ENCODE results near the gene ZDHHC3.
A peak's percentile ranks its signal among the peaks of the same experiment; 100 is the strongest.

ZDHHC3 gene

DNA sequence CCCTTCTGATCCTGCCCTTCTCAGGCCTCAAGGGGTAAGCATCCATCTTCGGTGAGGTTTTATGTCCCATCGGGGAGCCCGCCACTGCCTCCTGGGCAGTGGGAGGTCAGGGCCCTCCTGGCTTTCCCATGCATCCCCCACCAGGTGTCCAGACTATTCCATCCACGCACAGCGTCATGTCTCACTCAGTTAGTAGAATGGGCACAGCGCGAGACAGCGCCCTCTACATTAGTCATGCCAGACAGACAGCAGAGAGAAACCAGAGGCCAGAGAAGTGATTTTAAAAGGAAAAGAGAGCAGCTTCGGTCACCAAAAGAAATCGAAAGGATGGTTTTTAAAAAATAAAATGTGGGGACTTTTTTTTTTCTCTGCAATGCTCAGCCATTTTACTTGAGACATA is 49.8 kb downstream of the ZDHHC3 start:
- DNase-seq, result no peak

DNA sequence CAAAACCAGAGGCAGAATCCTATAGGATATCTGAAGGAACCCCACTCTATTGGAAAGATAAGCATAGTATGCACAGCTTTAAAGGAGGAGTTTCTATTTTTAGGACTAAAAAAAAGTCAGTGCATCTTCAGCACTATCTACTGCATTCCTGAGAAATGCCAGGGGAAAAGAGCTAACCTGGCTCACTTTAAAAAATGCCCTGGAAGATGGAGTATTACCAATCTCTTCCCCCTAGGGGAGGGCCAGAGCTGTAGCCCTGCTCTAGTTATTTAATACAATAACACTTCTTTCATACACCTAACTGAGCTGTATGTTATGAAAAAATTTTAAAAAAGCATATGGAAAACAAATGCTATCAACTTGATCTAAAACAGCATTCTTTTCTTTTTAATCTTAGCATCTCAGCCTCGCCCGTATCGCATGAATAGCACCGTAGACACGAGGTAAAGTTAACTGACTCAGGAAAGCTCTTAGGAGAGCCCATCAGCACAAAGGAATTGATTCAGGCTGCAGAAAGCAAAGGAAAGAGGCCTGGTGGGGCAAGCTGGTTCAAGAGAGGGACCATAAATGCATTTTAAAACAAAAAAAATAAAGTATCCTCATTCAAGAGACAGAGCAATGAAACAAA is 51.4 kb downstream of the ZDHHC3 start:
- no peak for DNase-seq

DNA sequence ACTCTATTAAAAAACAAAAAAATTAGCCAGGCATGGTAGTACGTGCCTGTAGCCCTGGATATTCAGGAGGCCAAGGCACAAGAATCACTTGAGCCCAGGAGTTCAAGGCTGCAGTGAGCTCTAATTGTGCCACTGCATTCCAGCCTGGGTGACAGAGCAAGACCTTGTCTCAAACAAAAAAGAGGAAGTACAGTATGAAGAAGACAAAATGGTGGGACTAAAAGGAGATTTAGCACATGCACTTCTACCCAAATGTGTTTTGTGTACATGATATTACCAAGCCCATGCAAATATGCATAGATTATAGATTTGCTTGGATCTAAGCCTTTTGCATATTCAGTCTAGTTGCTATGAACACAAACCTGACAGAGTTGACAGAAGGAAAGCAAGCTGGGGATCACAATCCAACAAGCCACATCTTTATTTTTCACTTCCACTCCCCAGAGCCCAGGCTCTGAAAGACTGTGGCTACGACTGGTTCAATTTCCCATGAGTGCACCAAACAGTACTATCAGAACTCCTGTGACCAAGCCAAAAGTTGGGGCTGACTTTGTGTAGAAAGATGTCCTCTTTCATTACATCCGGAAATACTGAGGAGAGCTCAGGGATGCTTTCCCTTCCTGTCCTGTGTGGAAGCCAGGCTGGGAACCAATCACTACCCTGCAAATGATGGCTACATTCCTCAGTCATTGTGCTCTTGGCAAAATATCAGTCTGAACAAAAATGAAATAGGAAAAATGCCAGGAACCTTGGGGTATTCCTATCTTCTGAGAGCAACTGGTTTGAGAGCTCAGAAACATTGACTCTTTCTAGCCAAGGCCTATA is 52.1 kb downstream of the ZDHHC3 start:
- DNase-seq, result no peak

- DNase-seq, result no peak
Observed at GRCh38 chr3:44920081-44920480, 55.9 kb downstream of the ZDHHC3 start.

- DNase-seq, result no peak
Observed at GRCh38 chr3:44918581-44918980, 57.4 kb downstream of the ZDHHC3 start.

DNA sequence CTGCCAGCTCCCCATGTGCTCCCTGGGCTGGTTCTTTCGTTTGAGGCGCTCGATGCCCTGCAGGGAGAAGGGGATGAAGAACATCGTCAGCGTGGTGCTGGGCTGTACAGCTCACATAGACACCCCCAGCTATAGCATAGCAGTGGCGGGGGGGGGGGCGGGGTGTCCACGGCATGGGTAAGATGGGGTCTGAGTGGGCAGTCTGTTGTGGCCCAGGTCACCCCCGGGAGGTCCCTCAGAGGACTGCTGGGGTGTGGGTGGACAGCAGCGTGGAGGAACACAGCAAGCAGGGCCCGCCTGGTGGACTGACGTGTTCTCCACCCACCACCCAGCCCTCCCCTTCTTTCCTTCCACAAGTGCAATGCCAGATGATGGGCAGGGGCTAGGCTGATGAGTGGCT is 57.9 kb downstream of the ZDHHC3 start:
- no peak for DNase-seq

- DNase-seq, result no peak
Observed at GRCh38 chr3:44915702-44916438, 60.1 kb downstream of the ZDHHC3 start.

DNA sequence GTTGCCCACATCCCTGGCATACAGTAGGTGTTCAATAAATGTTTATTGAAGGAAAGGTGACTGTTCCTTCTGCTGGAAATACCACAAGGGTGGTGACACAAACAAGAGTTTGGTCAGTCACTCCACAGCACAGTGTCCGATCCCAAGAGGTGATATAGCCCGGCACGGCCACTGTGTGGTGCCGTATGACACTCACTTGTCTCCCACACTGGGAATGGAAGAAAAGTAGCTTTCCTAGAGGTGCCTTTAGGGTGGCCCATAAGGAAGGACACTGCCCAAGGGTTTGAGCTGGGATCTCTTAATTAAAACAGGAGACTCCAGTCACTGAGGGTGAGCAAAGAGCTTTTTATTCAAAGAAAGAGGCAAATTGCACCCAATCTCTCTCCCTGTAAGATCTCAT is 61.0 kb downstream of the ZDHHC3 start:
- DNase-seq, result no peak

DNA sequence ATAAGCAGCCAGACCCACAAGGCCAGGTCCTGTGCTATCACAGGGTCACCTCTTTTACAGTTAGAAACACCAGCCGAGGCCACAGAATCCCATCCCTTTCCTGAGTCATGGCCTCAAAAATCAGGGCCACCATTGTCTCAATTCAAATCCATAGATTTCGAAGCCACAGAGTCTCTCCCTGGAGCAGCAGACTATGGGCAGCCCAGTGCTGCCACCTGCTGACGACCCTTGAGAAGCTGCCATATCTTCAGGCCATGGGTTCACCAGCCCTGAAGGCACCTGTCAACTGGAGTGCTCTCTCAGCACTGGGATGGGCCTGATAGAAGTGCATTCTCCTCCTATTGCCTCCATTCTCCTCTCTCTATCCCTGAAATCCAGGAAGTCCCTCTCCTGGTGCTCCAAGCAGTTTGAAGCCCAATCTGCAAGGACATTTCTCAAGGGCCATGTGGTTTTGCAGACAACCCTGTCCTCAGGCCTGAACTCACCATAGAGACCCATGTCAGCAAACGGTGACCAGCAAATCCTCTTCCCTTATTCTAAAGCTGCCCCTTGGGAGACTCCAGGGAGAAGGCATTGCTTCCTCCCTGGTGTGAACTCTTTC is 62.0 kb downstream of the ZDHHC3 start:
- peak; percentile 65 for DNase-seq

DNA sequence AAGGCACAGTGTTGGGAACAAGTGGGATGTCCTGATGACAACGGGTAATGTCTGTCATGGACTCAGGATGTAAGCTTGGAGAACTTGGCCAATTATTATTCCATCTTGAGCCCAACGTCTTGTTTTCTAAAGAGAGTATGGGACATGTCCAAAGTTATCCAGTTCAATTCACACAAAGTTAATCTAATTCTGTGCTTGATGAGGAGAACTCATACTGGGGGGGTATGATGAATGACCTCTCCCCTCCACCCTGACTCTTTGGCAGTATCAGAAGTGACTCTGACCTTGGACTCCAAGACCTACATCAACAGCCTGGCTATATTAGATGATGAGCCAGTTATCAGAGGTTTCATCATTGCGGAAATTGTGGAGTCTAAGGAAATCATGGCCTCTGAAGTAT is 65.3 kb downstream of the ZDHHC3 start:
- no peak for DNase-seq

- no peak for DNase-seq
Observed at GRCh38 chr3:44909063-44909462, 66.9 kb downstream of the ZDHHC3 start.

DNA sequence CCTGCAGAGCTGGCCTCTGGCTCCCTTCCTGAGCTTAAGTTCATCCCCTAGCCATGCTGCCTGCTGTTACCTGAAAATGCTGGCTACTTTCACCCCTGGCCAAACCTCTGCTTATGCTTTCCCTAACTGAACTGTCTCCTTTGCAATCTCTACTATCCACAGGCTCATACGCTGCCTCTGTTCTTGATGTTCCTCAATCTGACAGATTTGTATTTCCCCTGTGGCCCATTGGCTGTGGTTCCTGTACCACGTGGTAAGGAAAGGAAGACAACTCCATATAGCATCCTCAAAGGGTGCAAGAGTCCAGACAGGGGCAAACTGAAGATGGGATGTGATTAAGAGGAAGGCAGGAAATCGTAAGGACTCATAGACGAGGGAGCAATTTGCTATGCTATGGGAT is 68.4 kb downstream of the ZDHHC3 start:
- no peak for DNase-seq

- DNase-seq, result no peak
Observed at GRCh38 chr3:44906997-44907396, 69.0 kb downstream of the ZDHHC3 start.

DNA sequence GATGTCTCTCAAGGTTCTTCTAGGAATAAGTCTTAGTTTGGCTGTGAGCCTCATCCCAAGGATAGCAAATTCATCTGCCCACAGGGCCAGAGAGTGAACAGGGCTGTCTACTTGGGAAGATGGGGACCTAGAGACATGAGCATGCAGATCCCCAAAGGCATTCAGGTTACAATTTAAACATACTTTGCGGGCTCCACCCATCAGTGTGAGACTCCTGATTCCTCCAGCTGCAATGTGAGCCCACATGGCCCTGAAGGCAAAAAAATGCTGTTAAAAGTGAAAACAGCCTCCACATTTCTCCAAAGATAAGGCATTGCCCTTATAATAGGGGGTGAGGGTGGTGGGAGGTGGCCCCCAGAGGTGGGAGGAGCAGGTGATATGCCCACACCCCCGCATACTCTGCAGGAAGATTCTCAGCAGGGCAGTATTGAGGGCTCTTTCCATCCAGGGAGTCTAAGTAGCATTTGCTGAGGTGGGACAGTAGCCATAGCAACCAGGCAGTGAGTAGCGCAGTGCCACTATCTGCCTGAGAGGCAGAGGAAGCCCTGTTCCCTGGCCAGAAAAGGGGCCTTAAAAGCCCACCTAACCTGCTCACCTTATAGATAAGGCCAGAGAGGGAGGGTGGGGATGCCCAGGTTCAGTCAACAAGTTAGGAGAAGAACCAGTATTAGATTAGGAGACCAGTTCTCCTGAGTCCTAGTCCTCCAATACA is 70.4 kb downstream of the ZDHHC3 start:
- DNase-seq, result no peak

DNA sequence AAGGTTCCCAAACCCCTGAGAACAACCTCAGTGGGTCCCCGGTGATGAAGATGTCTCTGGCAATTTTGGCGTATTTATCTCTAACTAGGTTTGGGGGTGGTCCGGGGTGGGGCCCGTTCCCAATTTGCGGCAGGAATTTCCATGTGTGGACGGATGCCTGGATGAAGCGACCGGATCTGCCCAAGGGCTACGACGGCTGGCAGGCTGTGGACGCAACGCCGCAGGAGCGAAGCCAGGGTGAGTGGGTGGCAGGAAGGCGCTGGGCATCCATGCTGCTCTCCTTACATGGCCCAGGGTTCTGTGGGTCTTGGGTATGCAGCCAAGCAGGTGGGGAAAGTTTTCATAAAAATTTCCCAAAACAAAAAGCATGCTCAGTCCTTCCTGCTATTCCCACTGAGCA is 72.2 kb downstream of the ZDHHC3 start:
- DNase-seq, result no peak

GRCh38 chr3:44903314-44903713 is 72.7 kb downstream of the ZDHHC3 start:
- DNase-seq, result no peak

DNA sequence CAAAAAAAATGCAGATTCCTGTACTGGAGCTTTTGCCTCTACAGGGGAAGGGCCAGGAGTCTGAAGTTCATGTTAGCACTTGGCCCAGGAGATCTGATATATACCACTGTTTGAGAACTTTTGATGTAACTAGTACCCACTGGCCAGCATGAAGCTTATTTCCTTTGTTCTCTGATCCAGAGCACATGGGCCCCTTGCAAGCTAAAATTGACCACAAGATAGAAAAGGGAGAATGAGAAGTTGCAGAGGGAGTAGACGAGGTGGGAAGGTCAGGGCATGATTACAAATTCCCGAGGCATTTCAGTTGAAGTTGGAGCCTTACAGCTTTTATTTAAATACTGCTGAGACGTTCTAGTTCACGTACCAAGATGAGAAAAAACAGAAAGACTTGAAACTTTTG is 73.3 kb downstream of the ZDHHC3 start:
- no peak for DNase-seq

DNA sequence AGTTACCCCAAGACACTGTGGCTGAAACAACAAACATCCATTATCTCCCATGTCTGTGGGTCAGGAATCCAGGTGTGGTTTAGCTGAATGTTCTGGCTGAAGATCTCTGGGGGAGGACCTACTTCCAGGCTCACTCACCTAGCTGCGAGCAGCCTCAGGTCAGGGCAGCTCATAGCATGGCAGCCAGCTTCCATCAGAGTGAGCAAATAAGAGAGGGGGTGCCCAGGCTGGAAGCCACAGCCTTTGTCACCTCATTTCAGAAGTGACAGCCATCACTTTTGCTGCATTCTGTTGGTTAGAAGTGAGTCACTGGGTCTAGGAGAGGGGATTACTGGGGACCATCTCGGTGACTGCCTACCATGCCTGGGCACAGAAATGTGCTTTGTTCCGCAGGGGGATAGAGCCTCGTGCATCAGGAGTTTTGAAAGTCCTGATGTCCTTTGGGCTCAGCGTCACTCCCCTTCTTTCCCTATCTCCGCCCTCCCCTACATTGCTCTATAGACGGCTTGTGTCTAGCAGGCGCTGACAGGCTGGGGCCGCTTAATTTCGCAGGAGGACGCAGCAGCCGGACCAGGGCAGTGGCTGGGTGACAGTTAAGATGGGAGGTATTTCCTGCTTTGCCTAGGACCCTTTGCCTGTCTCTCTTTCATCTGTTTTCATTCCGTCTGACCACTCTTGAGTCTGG is 76.1 kb downstream of the ZDHHC3 start:
- no peak for DNase-seq

GRCh38 chr3:44896440-44896839 is 79.5 kb downstream of the ZDHHC3 start:
- no peak for DNase-seq

- DNase-seq, result no peak
Observed at GRCh38 chr3:44894485-44894884, 81.5 kb downstream of the ZDHHC3 start.

- no peak for DNase-seq
Observed at GRCh38 chr3:44893097-44893496, 82.9 kb downstream of the ZDHHC3 start.

DNA sequence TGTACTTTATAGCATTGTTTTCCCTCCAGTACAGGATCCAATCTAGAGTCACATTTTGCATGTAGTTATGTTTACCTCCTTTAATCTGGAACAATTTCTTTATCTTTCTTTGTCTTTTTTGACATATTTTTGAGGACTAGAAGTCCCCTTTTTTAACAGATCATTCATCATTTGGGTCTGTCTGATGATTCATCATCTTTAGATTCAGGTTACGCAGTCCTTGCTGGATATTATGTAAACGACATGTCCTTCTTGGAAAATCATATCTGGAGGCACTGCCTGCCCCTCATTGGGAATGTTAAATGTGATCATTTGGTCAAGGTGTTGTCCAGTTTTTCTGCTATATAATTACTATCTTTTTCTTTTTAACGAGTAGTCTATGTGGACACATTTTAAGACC is 83.3 kb downstream of the ZDHHC3 start:
- no peak for DNase-seq
